H1 (cell line): ENCODE measurements around the gene EXOC6. TPM values are rescaled to one million over a fixed set of nuclear protein-coding genes. Genes with fewer than 3 reads are reported as not detected.

ENCODE experiments used
- CBX8 ChIP-seq: fragments of 300-800, 300-1000 bp; sonication (generic); IDR thresholded peaks from 2 replicates; pipeline ENCODE4 v1.7.1; 2016; ENCODE audit warnings: low read depth, low read length, borderline replicate concordance
- CTBP2 ChIP-seq: IDR thresholded peaks from 2 replicates; pipeline ENCODE4 v1.7.0; 2011; ENCODE audit warnings: borderline replicate concordance, mild to moderate bottlenecking, moderate library complexity, mixed read lengths, low read length; ENCODE audit not compliant: insufficient read depth, insufficient read length
- GTF2F1 ChIP-seq: IDR thresholded peaks from 2 replicates; pipeline ENCODE4 v1.6.1; 2012; ENCODE audit warnings: low read depth, low read length, improper control_type of control experiment, borderline replicate concordance
- HDAC2 ChIP-seq, 2 experiments: fragments of 300-600 bp in 1 of 2; sonication (generic) in 1 of 2; IDR thresholded peaks; 2 replicates each; pipeline ENCODE4 v1.6.1; 2011 to 2012; ENCODE audit warnings: low read depth in 2 of 2, low read length in 2 of 2, mild to moderate bottlenecking in 2 of 2, moderate library complexity in 2 of 2, borderline replicate concordance in 1 of 2, inconsistent platforms in 1 of 2
- RFX5 ChIP-seq: IDR thresholded peaks from 2 replicates; pipeline ENCODE4 v1.6.1; 2011; ENCODE audit warnings: low read depth, low read length, improper control_type of control experiment, borderline replicate concordance
- RNF2 ChIP-seq: fragments of 200-900, 300-1000 bp; sonication (generic); IDR thresholded peaks from 2 replicates; pipeline ENCODE4 v1.7.1; 2016; ENCODE audit warnings: borderline replicate concordance, low read depth, mild to moderate bottlenecking, antibody characterized with exemption, low read length; ENCODE audit not compliant: poor library complexity, severe bottlenecking; ENCODE audit errors: missing control alignments
- SIRT6 ChIP-seq: IDR thresholded peaks from one replicate; pipeline ENCODE4 v1.7.1; 2012; ENCODE audit warnings: low read length, inconsistent platforms
- polyA plus RNA-seq, 7 experiments: library from polyadenylated mRNA; depleted of rRNA in 3 of 7; stranded (reverse) in 5 of 7; unstranded in 2 of 7; fragments of >200 nt in 5 of 7; fragments of 200-250 nt in 2 of 7; gene quantifications; 1 replicate in 5 of 7; 2 replicates in 1 of 7; 4 replicates in 1 of 7; pipeline versions ENCODE4 v1.2.1 to v1.2.3, GENCODE V29; 2011 to 2013; ENCODE audit warnings: missing spikeins in 2 of 7, mixed read lengths in 2 of 7
- total RNA-seq: library from RNA; stranded (reverse); fragmentation: NEBNext Ultra II Directional; extraction: Animal tissue kit (Norgen Biotek cat#: 25700); gene quantifications from 2 replicates; pipeline ENCODE4 v1.2.1, GENCODE V29; 2021

The EXOC6 gene
- total and polyA plus RNA-seq, 2 of the 8 experiments (the other 6 are each of a cell fraction or from before 2014, with no cell fraction given): 1.7 to 4.5 TPM

GRCh38 chr10:93064874-93065660 lies 216.7 kb downstream of the EXOC6 start (continued):
- TF ChIP-seq HDAC2 (IDR thresholded peaks at IDR 0.05; ENCODE audit: borderline replicate concordance in 1 of 2, low read depth in 2 of 2, low read length in 2 of 2) (no peak), CBX8 (no peak), GTF2F1 (no peak), RNF2 (no peak), SIRT6 (no peak), CTBP2 (no peak), RFX5 (no peak)
